AG04450 (cell line): ENCODE results near the gene SCN9A. TPM values are rescaled to one million over a fixed set of nuclear protein-coding genes. Genes with fewer than 3 reads are reported as not detected.

Experiments
- CTCF ChIA-PET: fragments of 300-600, 350-600 bp; formaldehyde crosslinking; extraction: SDS; loops from one replicate; lab custom pipeline; 2022; ENCODE audit warnings: antibody characterized with exemption, inconsistent platforms; lab: Charles Lee
- POLR2A ChIA-PET: fragments of 350-600 bp; formaldehyde crosslinking; extraction: SDS; loops from one replicate; lab custom pipeline; 2021; ENCODE audit warnings: antibody characterized with exemption, inconsistent platforms; lab: Yijun Ruan, JAX
- DNase-seq: peaks from one replicate; pipeline ENCODE4 v3.0.0-alpha.2; 2011; ENCODE audit warnings: low read depth, low spot score
- H3K27ac ChIP-seq: one replicate; pipeline ENCODE4 v1.5.1; 2012; ENCODE audit warnings: low read depth, low read length, control low read depth
- H3K27me3 ChIP-seq: one replicate; pipeline ENCODE4 v1.6.0; 2012; ENCODE audit warnings: low read length; ENCODE audit not compliant: control insufficient read depth, insufficient read depth
- H3K4me3 ChIP-seq: 2 replicates; pipeline ENCODE4 v1.5.1; 2011; ENCODE audit warnings: mild to moderate bottlenecking, low read depth, low read length, control low read depth
- H3K9me3 ChIP-seq: 2 replicates; pipeline ENCODE4 v1.5.1; 2012; ENCODE audit warnings: low read length; ENCODE audit not compliant: control insufficient read depth, insufficient read depth
- CTCF ChIP-seq: IDR thresholded peaks from 2 replicates; pipeline ENCODE4 v1.5.1; 2011; ENCODE audit warnings: low read depth, low read length, control low read depth, inconsistent platforms
- polyA plus RNA-seq: library from polyadenylated mRNA; depleted of rRNA; stranded (reverse); fragments of >200 nt; gene quantifications from 2 replicates; pipeline ENCODE4 v1.2.3, GENCODE V29; 2011

The SCN9A gene
- polyA plus RNA-seq, 1 experiment = 56.8 TPM

- CTCF ChIA-PET = interaction anchor here (0.9 to 3.9 kb wide), 2 partner anchors 8 to 140 kb away, joined by 3 to 31 read pairs; no protein-coding TSS in a partner anchor
- Histone ChIP-seq H3K27me3 (no peaks in the 10 kb centered on the region), H3K9me3 (no peaks in the 10 kb centered on the region; the same call in 1 of the 2 replicates), H3K4me3 (no peak overlapping the region), H3K27ac (no peak overlapping the region)
- TF ChIP-seq CTCF = no peak
- POLR2A ChIA-PET = interaction anchor here (1.2 kb wide), 1 partner anchor 16 kb away, joined by 3 read pairs; no protein-coding TSS in a partner anchor
- DNase-seq = no peak
These were observed 1.1 kb upstream of the SCN9A start for GRCh38 chr2:166376873-166377272.

GRCh38 chr2:166376488-166376828 lies 714 bp upstream of the SCN9A start:
- ChIA-PET POLR2A (interaction anchor here (1.0 to 1.2 kb wide), 2 partner anchors 15 to 23 kb away, joined by 3 to 5 read pairs; no protein-coding TSS in a partner anchor), CTCF (interaction anchor here (0.7 to 3.9 kb wide), 3 partner anchors 9 to 248 kb away, joined by 3 to 31 read pairs (median 3); partner anchors contain the start of gene SCN1A)
- peak overlapping the region; percentile 73 for H3K27ac ChIP-seq
- DNase-seq = no peak
- no peak for TF ChIP-seq CTCF
- peak overlapping the region; percentile 81 for H3K4me3 ChIP-seq
- H3K9me3 ChIP-seq = no peaks in the 10 kb centered on the region; the same call in 1 of the 2 replicates
- H3K27me3 ChIP-seq = no peaks in the 10 kb centered on the region

GRCh38 chr2:166375195-166375735 lies 479 bp downstream of the SCN9A start:
- CTCF ChIA-PET = interaction anchor here (0.9 to 3.9 kb wide), 5 partner anchors 10 to 195 kb away, joined by 3 to 31 read pairs (median 6); no protein-coding TSS in a partner anchor
- DNase-seq = no peak
- no peaks in the 10 kb centered on the region for H3K27me3 ChIP-seq
- H3K9me3 ChIP-seq = no peaks in the 10 kb centered on the region; the same call in 1 of the 2 replicates
- peak overlapping the region; percentile 81 for H3K4me3 ChIP-seq
- no peak overlapping the region for H3K27ac ChIP-seq
- TF ChIP-seq CTCF = no peak; the same call in 1 of the 2 replicates
- POLR2A ChIA-PET = interaction anchor here (0.5 to 1.4 kb wide), 5 partner anchors 14 to 422 kb away, joined by 3 to 6 read pairs (median 5); partner anchors contain the start of gene TTC21B

- ChIA-PET CTCF (interaction anchor here (1.4 to 3.9 kb wide), 3 partner anchors 11 to 142 kb away, joined by 4 to 31 read pairs (median 15); no protein-coding TSS in a partner anchor), POLR2A (no interaction called here)
- Histone ChIP-seq H3K27ac (no peak overlapping the region), H3K9me3 (no peaks in the 10 kb centered on the region; the same call in 1 of the 2 replicates), H3K27me3 (no peaks in the 10 kb centered on the region), H3K4me3 (peak overlapping the region; percentile 38)
- no peak for TF ChIP-seq CTCF
- DNase-seq = peak; percentile 59
These were observed 1.8 kb downstream of the SCN9A start for GRCh38 chr2:166373951-166374350.

GRCh38 chr2:166373539-166373938 lies 2.2 kb downstream of the SCN9A start:
- POLR2A ChIA-PET = no interaction called here
- H3K27me3 ChIP-seq = no peaks in the 10 kb centered on the region
- H3K4me3 ChIP-seq = peak overlapping the region; percentile 17; the same call in 1 of the 2 replicates
- CTCF ChIA-PET = interaction anchor here (2.6 to 3.9 kb wide), 2 partner anchors 12 kb away, joined by 15 to 31 read pairs; no protein-coding TSS in a partner anchor
- no peak for TF ChIP-seq CTCF
- H3K27ac ChIP-seq = no peak overlapping the region
- DNase-seq = no peak
- H3K9me3 ChIP-seq = no peaks in the 10 kb centered on the region; the same call in 1 of the 2 replicates
